Tibial nerve (tissue), 4 donors: ENCODE measurements around the gene NLE1. TPM values are rescaled to one million over a fixed set of nuclear protein-coding genes. Genes with fewer than 3 reads are reported as not detected.
"Not testable (repeated sequence)": the region's sequence is repeated elsewhere in the genome, so short reads cannot be mapped to it uniquely, and the experiment has no call there.

Experiments used
- DNase-seq, 2 donors: peaks; one replicate each; pipeline ENCODE4 v3.0.0-alpha.2; 2019; ENCODE audit warnings: low spot score in 2 of 2
- H3K27ac ChIP-seq, 4 donors: fragments of 200-600 bp; sonication (generic) in 3 of 4; one replicate each; pipeline ENCODE4 v1.5.1; 2017 to 2019; ENCODE audit warnings: mild to moderate bottlenecking in 1 of 4
- H3K27me3 ChIP-seq, 2 donors: fragments of 200-600 bp; sonication (generic) in 1 of 2; one replicate each; pipeline versions ENCODE4 v1.5.1 to v1.6.0; 2017 to 2019
- H3K36me3 ChIP-seq, 3 donors: fragments of 200-600 bp; sonication (generic); one replicate each; pipeline ENCODE4 v1.5.1; 2018 to 2019
- H3K4me1 ChIP-seq, 4 donors: fragments of 200-600 bp; sonication (generic) in 3 of 4; one replicate each; pipeline ENCODE4 v1.5.1; 2017 to 2019
- H3K4me3 ChIP-seq, 4 donors: fragments of 200-600 bp; sonication (generic) in 3 of 4; one replicate each; pipeline ENCODE4 v1.5.1; 2017 to 2019; ENCODE audit warnings: mild to moderate bottlenecking in 1 of 4, moderate library complexity in 1 of 4
- H3K9me3 ChIP-seq, 4 donors: fragments of 200-600 bp; sonication (generic) in 3 of 4; one replicate each; pipeline ENCODE4 v1.5.1; 2017 to 2019
- CTCF ChIP-seq, 5 experiments: fragments of 200-600 bp in 3 of 5; fragments of 450-650 bp in 2 of 5; sonication (generic) in 3 of 5; IDR thresholded peaks; one replicate each; pipeline ENCODE4 v1.5.1; 2016 to 2019; ENCODE audit warnings: antibody characterized with exemption in 5 of 5, mild to moderate bottlenecking in 3 of 5, moderate library complexity in 2 of 5
- EP300 ChIP-seq, 2 donors: sonication (generic); formaldehyde crosslinking; IDR thresholded peaks; one replicate each; pipeline ENCODE4 v1.6.1; 2017; ENCODE audit warnings: antibody characterized with exemption in 2 of 2, mild to moderate bottlenecking in 1 of 2
- POLR2A ChIP-seq, 2 donors: fragments of 450-650 bp; IDR thresholded peaks; one replicate each; pipeline ENCODE4 v1.6.1; 2017; ENCODE audit warnings: antibody characterized with exemption in 2 of 2, mild to moderate bottlenecking in 2 of 2, moderate library complexity in 2 of 2
- WGBS, 2 donors: methylation state at CpG; one replicate each; pipeline ENCODE4 v1.1.5; 2018; 5-methylcytosine and 5-hydroxymethylcytosine counted together
- total RNA-seq, 4 donors: library from RNA; depleted of rRNA; stranded (reverse); fragments of >200 nt; gene quantifications; one replicate each; pipeline ENCODE4 v1.1.0, GENCODE V29; 2016

Gene NLE1
- total RNA-seq, 4 donors from 2014 or later = 10.4 to 32.1 (median 17.1) TPM

GRCh38 chr17:35155246-35155645 is 13.1 kb upstream of the NLE1 start:
- no peaks in the 10 kb centered on the region for H3K36me3 ChIP-seq
- no peaks in the 10 kb centered on the region for H3K27me3 ChIP-seq
- no peak for DNase-seq
- no peak overlapping the region for H3K27ac ChIP-seq
- no peak overlapping the region for H3K4me3 ChIP-seq
- WGBS, 2 donors = 92% methylated on average over 7 of the region's 7 CpGs
- no peaks in the 10 kb centered on the region for H3K4me1 ChIP-seq
- TF ChIP-seq CTCF (IDR thresholded peaks at IDR 0.05) (no peak), EP300 (IDR thresholded peaks at IDR 0.05) (no peak), POLR2A (IDR thresholded peaks at IDR 0.05) (no peak)
- H3K9me3 ChIP-seq = no peaks in the 10 kb centered on the region

GRCh38 chr17:35154196-35155165 is 12.4 kb upstream of the NLE1 start:
- H3K27me3 ChIP-seq = no peaks in the 10 kb centered on the region
- 85 to 91% methylated on average over 13 of the region's 13 CpGs for WGBS, 2 donors
- H3K4me1 ChIP-seq = no peaks in the 10 kb centered on the region
- H3K9me3 ChIP-seq = no peaks in the 10 kb centered on the region
- DNase-seq = no peak
- H3K27ac ChIP-seq = no peak overlapping the region
- no peak overlapping the region for H3K4me3 ChIP-seq
- H3K36me3 ChIP-seq = no peaks in the 10 kb centered on the region
- TF ChIP-seq POLR2A (IDR thresholded peaks at IDR 0.05) (no peak), EP300 (IDR thresholded peaks at IDR 0.05) (no peak), CTCF (IDR thresholded peaks at IDR 0.05) (no peak)

GRCh38 chr17:35152421-35153140 is 10.5 kb upstream of the NLE1 start:
- Histone ChIP-seq H3K4me1 (no peaks in the 10 kb centered on the region), H3K9me3 (no peaks in the 10 kb centered on the region), H3K27ac (no peak overlapping the region), H3K27me3 (no peaks in the 10 kb centered on the region), H3K4me3 (no peak overlapping the region), H3K36me3 (no peaks in the 10 kb centered on the region)
- no peak for DNase-seq
- no peak for TF ChIP-seq EP300 (IDR thresholded peaks at IDR 0.05)
- TF ChIP-seq CTCF (IDR thresholded peaks at IDR 0.05) = no peak
- no peak for TF ChIP-seq POLR2A (IDR thresholded peaks at IDR 0.05)
- 69 to 72% methylated on average over 13 of the region's 13 CpGs for WGBS, 2 donors

- H3K27ac ChIP-seq, DNase-seq, H3K4me3 ChIP-seq, H3K36me3 ChIP-seq, H3K4me1 ChIP-seq, H3K9me3 ChIP-seq, H3K27me3 ChIP-seq: not testable (repeated sequence)
- WGBS, 2 donors = 90 to 92% methylated on average over 29 of the region's 29 CpGs
Observed at GRCh38 chr17:35151080-35151479, 9.0 kb upstream of the NLE1 start.

- WGBS, 2 donors = 89 to 91% methylated on average over 11 of the region's 11 CpGs
- Histone ChIP-seq H3K9me3 (no peaks in the 10 kb centered on the region), H3K4me3 (no peak overlapping the region), H3K4me1 (no peaks in the 10 kb centered on the region), H3K36me3 (no peaks in the 10 kb centered on the region), H3K27ac (no peak overlapping the region), H3K27me3 (no peaks in the 10 kb centered on the region)
- no peak for TF ChIP-seq POLR2A (IDR thresholded peaks at IDR 0.05)
- no peak for TF ChIP-seq EP300 (IDR thresholded peaks at IDR 0.05)
- TF ChIP-seq CTCF (IDR thresholded peaks at IDR 0.05) = no peak
- no peak for DNase-seq
Observed at GRCh38 chr17:35149941-35150340, 7.8 kb upstream of the NLE1 start.
